ENCODE data around the gene SELENOV.

DNA sequence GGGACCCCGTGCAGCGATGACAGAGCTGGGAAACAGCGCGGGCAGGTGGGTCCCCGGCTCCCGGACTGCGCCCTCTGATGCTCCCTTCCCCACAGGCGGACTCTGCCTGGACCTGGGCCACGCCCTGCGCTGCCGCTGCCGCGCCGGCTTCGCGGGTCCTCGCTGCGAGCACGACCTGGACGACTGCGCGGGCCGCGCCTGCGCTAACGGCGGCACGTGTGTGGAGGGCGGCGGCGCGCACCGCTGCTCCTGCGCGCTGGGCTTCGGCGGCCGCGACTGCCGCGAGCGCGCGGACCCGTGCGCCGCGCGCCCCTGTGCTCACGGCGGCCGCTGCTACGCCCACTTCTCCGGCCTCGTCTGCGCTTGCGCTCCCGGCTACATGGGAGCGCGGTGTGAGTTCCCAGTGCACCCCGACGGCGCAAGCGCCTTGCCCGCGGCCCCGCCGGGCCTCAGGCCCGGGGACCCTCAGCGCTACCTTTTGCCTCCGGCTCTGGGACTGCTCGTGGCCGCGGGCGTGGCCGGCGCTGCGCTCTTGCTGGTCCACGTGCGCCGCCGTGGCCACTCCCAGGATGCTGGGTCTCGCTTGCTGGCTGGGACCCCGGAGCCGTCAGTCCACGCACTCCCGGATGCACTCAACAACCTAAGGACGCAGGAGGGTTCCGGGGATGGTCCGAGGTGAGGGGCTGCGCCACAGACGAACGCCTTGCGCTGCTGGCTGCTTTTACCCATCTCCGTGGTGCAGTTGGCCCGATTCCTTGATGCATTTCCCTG, 7.8 kb upstream of the SELENOV start:
- TF ChIP-seq, protein P1, sequence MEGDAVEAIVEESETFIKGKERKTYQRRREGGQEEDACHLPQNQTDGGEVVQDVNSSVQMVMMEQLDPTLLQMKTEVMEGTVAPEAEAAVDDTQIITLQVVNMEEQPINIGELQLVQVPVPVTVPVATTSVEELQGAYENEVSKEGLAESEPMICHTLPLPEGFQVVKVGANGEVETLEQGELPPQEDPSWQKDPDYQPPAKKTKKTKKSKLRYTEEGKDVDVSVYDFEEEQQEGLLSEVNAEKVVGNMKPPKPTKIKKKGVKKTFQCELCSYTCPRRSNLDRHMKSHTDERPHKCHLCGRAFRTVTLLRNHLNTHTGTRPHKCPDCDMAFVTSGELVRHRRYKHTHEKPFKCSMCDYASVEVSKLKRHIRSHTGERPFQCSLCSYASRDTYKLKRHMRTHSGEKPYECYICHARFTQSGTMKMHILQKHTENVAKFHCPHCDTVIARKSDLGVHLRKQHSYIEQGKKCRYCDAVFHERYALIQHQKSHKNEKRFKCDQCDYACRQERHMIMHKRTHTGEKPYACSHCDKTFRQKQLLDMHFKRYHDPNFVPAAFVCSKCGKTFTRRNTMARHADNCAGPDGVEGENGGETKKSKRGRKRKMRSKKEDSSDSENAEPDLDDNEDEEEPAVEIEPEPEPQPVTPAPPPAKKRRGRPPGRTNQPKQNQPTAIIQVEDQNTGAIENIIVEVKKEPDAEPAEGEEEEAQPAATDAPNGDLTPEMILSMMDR (IDR thresholded peaks at IDR 0.05) = no peak
- TF ChIP-seq POLR2A (IDR thresholded peaks at IDR 0.05; ENCODE audit: low read depth) = no peak
- no peak for TF ChIP-seq POLR2AphosphoS5 (IDR thresholded peaks at IDR 0.05)
- no peak for TF ChIP-seq EP300 (IDR thresholded peaks at IDR 0.05)
